ENCODE results near the gene PBX1. TPM values are rescaled to one million over a fixed set of nuclear protein-coding genes. Genes with fewer than 3 reads are reported as not detected.

PBX1 gene
- polyA plus RNA-seq, 3 donors = 0.07 TPM; not detected in 2

GRCh38 chr1:164670026-164670425 lies 111.0 kb downstream of the PBX1 start:
- Histone ChIP-seq H3K9ac (ENCODE audit: insufficient read depth, low read length, poor library complexity, severe bottlenecking) (no peak overlapping the region), H3K4me1 (ENCODE audit: control insufficient read depth in 1 of 2, insufficient read depth in 2 of 2, low read length in 2 of 2) (no peaks in the 10 kb centered on the region), H3K4me3 (replicated peaks in 1 of 3; ENCODE audit: low read depth in 2 of 3, low read length in 3 of 3) (no peak overlapping the region), H2AFZ (ENCODE audit: insufficient read depth, low read depth, low read length, poor library complexity, severe bottlenecking) (no peak overlapping the region), H3K27me3 (ENCODE audit: control insufficient read depth in 2 of 2, insufficient read depth in 2 of 2, low read length in 2 of 2) (no peaks in the 10 kb centered on the region), H3K4me2 (replicated peaks; ENCODE audit: extremely low read depth, low read length, poor library complexity, severe bottlenecking) (no peak overlapping the region), H3K9me3 (replicated peaks in 1 of 2; ENCODE audit: control insufficient read depth in 1 of 2, insufficient read depth in 1 of 2, low read length in 2 of 2) (no peaks in the 10 kb centered on the region), H4K20me1 (ENCODE audit: insufficient read depth, low read length) (no peaks in the 10 kb centered on the region), H3K79me2 (ENCODE audit: insufficient read depth, low read length) (no peaks in the 10 kb centered on the region), H3K27ac (ENCODE audit: low read depth in 1 of 2, low read length in 2 of 2) (no peak overlapping the region), H3K36me3 (replicated peaks in 1 of 2; ENCODE audit: control insufficient read depth in 1 of 2, insufficient read depth in 2 of 2, low read length in 2 of 2) (no peaks in the 10 kb centered on the region)
- H3K4me1 Mint-ChIP-seq = peaks cover 2% of the 10 kb centered on the region
- TF ChIP-seq CTCF (IDR thresholded peaks at IDR 0.05) = no peak
- no CpG with 5 or more reads among the region's 1 CpG for WGBS (ENCODE audit: insufficient coverage)
- H3K36me3 Mint-ChIP-seq = no peaks in the 10 kb centered on the region
- intact Hi-C loops (cut with micrococcal nuclease) = loop anchor here in 1 of 2 donors (5.0 kb wide), 1 partner anchor 117 kb away; no protein-coding TSS in a partner anchor
- H3K27ac Mint-ChIP-seq = no peak overlapping the region
- H3K4me3 Mint-ChIP-seq = no peak overlapping the region
- DNase-seq = no peak
- H3K27me3 Mint-ChIP-seq (ENCODE audit: low read depth in 3 of 3) = peaks cover 14 to 20% (median 14%) of the 10 kb centered on the region in 3 donors
- peaks cover 3 to 7% (median 6%) of the 10 kb centered on the region in 7 donors for H3K9me3 Mint-ChIP-seq

GRCh38 chr1:164670786-164671185 lies 111.8 kb downstream of the PBX1 start:
- Histone ChIP-seq H3K79me2 (ENCODE audit: insufficient read depth, low read length) (no peaks in the 10 kb centered on the region), H3K4me1 (ENCODE audit: control insufficient read depth in 1 of 2, insufficient read depth in 2 of 2, low read length in 2 of 2) (no peaks in the 10 kb centered on the region), H3K4me3 (replicated peaks in 1 of 3; ENCODE audit: low read depth in 2 of 3, low read length in 3 of 3) (no peak overlapping the region), H3K9me3 (replicated peaks in 1 of 2; ENCODE audit: control insufficient read depth in 1 of 2, insufficient read depth in 1 of 2, low read length in 2 of 2) (no peaks in the 10 kb centered on the region), H3K27ac (ENCODE audit: low read depth in 1 of 2, low read length in 2 of 2) (no peak overlapping the region), H3K9ac (ENCODE audit: insufficient read depth, low read length, poor library complexity, severe bottlenecking) (no peak overlapping the region), H3K27me3 (ENCODE audit: control insufficient read depth in 2 of 2, insufficient read depth in 2 of 2, low read length in 2 of 2) (no peaks in the 10 kb centered on the region), H4K20me1 (ENCODE audit: insufficient read depth, low read length) (no peaks in the 10 kb centered on the region), H2AFZ (ENCODE audit: insufficient read depth, low read depth, low read length, poor library complexity, severe bottlenecking) (no peak overlapping the region), H3K4me2 (replicated peaks; ENCODE audit: extremely low read depth, low read length, poor library complexity, severe bottlenecking) (no peak overlapping the region), H3K36me3 (replicated peaks in 1 of 2; ENCODE audit: control insufficient read depth in 1 of 2, insufficient read depth in 2 of 2, low read length in 2 of 2) (no peaks in the 10 kb centered on the region)
- Mint-ChIP-seq H3K27ac (no peak overlapping the region), H3K27me3 (ENCODE audit: low read depth in 3 of 3) (peaks cover 11 to 20% (median 14%) of the 10 kb centered on the region in 3 donors), H3K4me1 (peaks cover 2% of the 10 kb centered on the region), H3K4me3 (no peak overlapping the region), H3K9me3 (peaks cover 3 to 8% (median 6%) of the 10 kb centered on the region in 7 donors), H3K36me3 (no peaks in the 10 kb centered on the region)
- intact Hi-C loops (cut with micrococcal nuclease) = loop anchor here in 1 of 2 donors (5.0 kb wide), 1 partner anchor 117 kb away; no protein-coding TSS in a partner anchor
- TF ChIP-seq CTCF (IDR thresholded peaks at IDR 0.05) = no peak
- no peak for DNase-seq
- 100% methylated on average over 1 of the region's 6 CpGs for WGBS (ENCODE audit: insufficient coverage)

All from CD14-positive monocyte (primary cell).